A549 treated with dexamethasone at 1 μM for 4 hours (cell line): ENCODE measurements around the gene GBX1. TPM values are rescaled to one million over a fixed set of nuclear protein-coding genes. Genes with fewer than 3 reads are reported as not detected.

Experiments used
- total RNA-seq: library from RNA; stranded (reverse); fragments of 200-300 nt; extraction: Qiagen RNA extraction; gene quantifications from 5 replicates; pipeline ENCODE4 v1.2.3, GENCODE V29; 2022

Gene GBX1
- 0.09 to 0.22 TPM (median 0.13 TPM) in 4 of 5 replicates, not detected in the other for total RNA-seq

DNA sequence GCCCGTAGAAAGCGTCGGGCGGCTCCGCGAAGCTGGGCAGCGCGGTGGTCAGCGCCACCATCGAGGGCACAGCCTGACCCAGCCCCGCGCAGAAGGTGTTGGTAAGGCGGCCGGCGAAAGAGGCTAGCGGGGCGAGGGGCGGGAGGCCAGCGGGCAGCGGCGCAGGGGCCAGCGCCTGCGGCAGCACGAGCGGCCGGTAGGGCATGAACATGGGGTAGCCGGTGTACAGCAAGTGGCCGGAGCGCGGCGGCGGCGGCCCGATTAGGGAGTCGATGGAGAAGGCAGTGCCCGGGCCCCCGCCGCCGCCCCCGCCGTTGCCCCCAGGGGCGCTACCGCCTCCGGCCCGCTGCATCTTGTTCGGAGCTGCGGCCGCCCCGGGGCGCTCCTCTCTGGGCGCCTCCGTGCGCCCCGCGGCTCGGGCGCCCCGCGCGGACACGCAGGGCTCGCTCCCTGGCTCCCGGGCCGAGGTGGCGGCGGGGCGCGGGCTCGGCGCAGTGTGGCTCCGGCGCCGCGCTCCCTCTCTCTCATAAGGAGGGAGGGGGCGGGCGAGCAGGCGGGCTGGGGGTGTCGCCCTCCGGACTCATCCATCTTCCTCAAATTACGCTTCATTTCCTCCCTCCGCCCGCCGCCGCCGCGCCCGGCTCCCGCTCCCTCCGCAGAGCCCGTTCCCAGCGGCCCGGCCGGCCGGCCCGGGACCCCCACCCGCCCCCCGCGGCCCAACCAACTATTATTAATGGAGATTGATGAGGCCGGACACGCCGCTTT is at the start of gene GBX1:
GBX1 (minus strand) TSS at position 498 of the 765 bp plus-strand sequence; CDS start at position 352, 146 bp downstream.

GRCh38 chr7:151210087-151210854 is 42.8 kb upstream of the GBX1 start, which contains the start of gene H2BK1:
Gene H2BK1 (minus strand): TSS chr7:151210488. CDS start chr7:151210318, 170 bp downstream.

GRCh38 chr7:151186640-151187408 is 19.3 kb upstream of the GBX1 start, which contains the start of gene ASB10:
Gene ASB10 (minus strand): TSS chr7:151187250. CDS start chr7:151187130, 120 bp downstream.

Other genes with a start within 250 kb of the GBX1 start
- 3.9 to 6.3 TPM (median 5.7 TPM) in 5 replicates for gene KCNH2, start 189.4 kb downstream of the GBX1 start, total RNA-seq
- gene NOS3, start 176.7 kb downstream of the GBX1 start, total RNA-seq, result 0.22 to 0.70 TPM (median 0.42 TPM) in 5 replicates
- gene ATG9B, start 143.2 kb downstream of the GBX1 start, total RNA-seq, result 0.39 to 0.69 TPM (median 0.61 TPM) in 5 replicates
- gene ABCB8, start 139.2 kb downstream of the GBX1 start, total RNA-seq, result 31.2 to 46.1 TPM (median 43.3 TPM) in 5 replicates
- gene ASIC3, start 119.2 kb downstream of the GBX1 start, total RNA-seq, result 3.9 to 11.3 TPM (median 9.0 TPM) in 5 replicates
- 30.7 to 35.8 TPM (median 31.2 TPM) in 5 replicates for gene CDK5, start 109.8 kb downstream of the GBX1 start, total RNA-seq
- gene SLC4A2, start 108.1 kb downstream of the GBX1 start, total RNA-seq, result 161 to 286 TPM (median 257 TPM) in 5 replicates
- gene FASTK, start 86.9 kb downstream of the GBX1 start, total RNA-seq, result 46.1 to 78.7 TPM (median 71.2 TPM) in 5 replicates
- gene TMUB1, start 84.2 kb downstream of the GBX1 start, total RNA-seq, result 31.3 to 61.4 TPM (median 56.8 TPM) in 5 replicates
- gene AGAP3, start 81.2 kb downstream of the GBX1 start, total RNA-seq, result 42.8 to 62.4 TPM (median 57.0 TPM) in 5 replicates
- gene ASB10, start 19.6 kb upstream of the GBX1 start, total RNA-seq, result not detected in 5 replicates
- gene H2BK1, start 42.8 kb upstream of the GBX1 start, total RNA-seq, result not detected in 5 replicates
- 53.6 to 63.8 TPM (median 60.7 TPM) in 5 replicates for gene ABCF2, start 59.5 kb upstream of the GBX1 start, total RNA-seq
- 31.9 to 48.5 TPM (median 41.8 TPM) in 5 replicates for gene CHPF2, start 64.8 kb upstream of the GBX1 start, total RNA-seq
- 7.5 to 9.0 TPM (median 8.6 TPM) in 5 replicates for gene SMARCD3, start 81.0 kb upstream of the GBX1 start, total RNA-seq
- gene NUB1, start 174.1 kb upstream of the GBX1 start, total RNA-seq, result 39.1 to 45.2 TPM (median 42.4 TPM) in 5 replicates
- gene WDR86, start 242.3 kb upstream of the GBX1 start, total RNA-seq, result 0.11 to 0.26 TPM (median 0.18 TPM) in 4 of 5 replicates, not detected in the other